ENCODE data around the gene RNF220.

Gene RNF220

DNA sequence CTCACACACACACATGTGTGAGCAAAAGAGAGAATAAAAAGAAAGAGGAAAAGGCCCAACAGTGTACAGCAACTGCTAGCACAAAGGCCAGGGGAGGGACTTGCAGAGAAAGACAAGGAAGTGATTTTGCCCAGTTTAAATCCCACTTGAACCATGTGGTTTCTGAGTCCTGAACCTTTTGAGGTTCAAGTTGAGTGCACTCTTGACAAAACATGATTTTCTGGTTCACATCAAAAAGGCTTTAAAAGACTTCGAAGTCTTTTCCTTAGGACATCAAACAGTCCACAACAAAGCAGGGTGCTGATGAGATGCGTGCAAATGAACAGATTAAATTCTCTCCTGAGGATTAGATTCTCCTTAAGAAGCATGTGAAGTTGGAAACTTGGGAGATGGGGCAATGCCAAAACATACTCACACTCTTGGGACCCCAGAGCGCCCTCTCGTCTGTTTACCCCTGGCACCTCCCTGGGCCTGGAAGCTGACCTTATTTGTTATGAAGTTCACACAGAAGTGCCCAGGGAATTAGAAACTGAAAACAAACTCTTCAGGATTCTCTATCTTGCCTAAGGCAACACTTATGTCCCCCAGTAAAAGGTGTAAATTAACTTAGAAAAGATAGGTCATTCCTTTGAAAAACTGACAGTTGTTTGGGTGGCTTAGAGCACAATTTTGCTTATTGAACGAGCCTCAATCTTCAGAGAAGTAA is 31.5 kb downstream of the RNF220 start:
- DNase-seq, result no peak

- no peak for DNase-seq
Measured at GRCh38 chr1:44437107-44437716, 32.2 kb downstream of the RNF220 start.

DNA sequence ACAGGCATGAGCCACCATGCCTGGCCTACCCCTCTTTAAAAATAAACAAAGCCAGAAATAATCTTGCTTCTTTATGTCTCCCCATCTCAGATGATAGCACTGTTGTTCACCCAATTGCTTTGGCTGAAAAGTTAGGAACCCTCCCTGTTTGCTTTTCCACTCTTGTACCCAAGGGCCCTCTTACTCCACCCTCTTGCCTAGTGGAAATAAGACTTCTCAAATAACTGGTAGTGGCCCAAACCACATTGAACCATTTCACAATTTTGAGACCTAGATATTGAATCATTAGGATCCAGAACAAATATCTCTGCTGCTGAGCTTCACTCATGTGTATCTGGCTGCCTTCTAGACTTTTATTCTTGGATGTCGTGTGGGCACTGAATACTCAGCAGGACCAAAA is 37.7 kb downstream of the RNF220 start:
- no peak for DNase-seq

DNA sequence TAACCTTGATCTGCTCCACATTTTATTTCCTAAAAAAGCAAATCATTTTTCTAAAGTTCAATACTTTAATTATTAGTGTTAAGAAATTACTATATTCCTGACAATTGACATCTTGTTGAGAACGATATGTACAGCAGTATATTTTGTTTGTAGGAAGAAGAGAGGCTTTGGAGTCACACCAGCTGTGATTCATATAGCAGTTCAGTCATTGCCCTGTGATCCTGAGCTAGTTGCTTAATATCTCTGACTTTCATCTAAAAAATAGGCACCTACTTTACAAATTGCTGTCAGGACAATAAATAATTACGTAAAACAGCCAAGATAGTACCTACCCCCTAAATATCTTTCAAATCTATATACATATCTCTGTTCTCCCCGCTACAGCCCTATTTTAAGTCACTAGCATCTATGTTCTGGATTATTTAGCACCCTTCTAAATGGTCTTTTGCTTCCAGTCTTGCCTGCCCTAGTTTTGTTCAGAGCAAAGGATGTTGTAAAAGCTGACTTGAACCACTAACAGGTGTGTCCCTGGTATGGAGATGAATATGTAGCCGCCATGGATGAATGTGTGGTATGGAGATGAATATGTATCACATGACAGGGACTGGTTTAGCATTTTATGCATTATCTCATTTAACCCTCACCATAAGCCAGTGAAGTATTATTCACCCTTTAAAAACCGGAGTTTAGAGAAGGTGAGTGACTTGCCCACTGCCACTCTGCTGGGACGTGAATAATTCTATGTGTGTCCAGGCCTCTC is 42.2 kb downstream of the RNF220 start:
- DNase-seq, result no peak

- DNase-seq, result no peak
Measured at GRCh38 chr1:44453798-44454349, 48.8 kb downstream of the RNF220 start.

GRCh38 chr1:44454704-44455103 is 49.6 kb downstream of the RNF220 start:
- DNase-seq, result no peak

GRCh38 chr1:44460107-44460882 is 55.2 kb downstream of the RNF220 start:
- no peak for DNase-seq

DNA sequence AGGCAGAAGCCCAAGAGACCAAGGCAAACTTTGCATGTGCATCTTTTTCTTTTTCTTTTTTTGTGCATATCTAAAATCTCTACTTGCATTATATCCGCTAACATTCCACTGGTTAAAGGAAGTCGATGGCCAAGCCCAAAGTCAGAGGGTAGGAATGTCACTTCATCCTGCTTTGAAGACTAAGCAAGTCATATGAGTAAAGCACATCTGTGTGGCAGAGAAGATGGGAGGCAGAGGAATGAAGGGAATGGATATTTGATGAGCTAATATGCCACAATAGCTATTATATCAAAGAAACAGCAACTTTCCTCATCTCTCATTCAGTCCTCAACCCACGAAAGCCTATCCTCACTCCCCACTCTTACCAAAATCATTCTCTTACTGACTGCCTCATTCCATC is 59.3 kb downstream of the RNF220 start:
- DNase-seq, result no peak

GRCh38 chr1:44467566-44467965 is 62.5 kb downstream of the RNF220 start:
- DNase-seq, result peak; percentile 62

GRCh38 chr1:44471911-44472453 is 66.9 kb downstream of the RNF220 start:
- DNase-seq, result no peak

GRCh38 chr1:44472620-44473525 is 67.8 kb downstream of the RNF220 start:
- no peak for DNase-seq

DNA sequence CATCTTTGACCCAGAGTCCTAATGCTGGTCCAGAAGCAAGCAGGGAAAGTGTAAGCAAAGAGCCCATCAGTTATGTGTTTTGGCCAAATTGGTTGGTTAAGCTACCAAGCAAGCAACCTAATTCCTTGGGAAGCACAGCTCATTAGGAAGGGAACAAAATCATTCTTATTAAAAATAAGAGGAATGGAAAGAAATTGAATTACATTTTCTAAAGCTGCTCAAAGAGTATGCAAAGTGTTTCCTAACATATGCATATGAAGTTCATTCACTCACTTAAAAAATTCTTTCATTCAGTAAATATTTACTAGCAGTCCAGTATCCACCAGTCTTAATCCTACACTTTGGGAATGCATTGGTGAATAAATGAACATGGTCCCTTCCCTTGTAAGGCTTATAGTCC is 71.8 kb downstream of the RNF220 start:
- DNase-seq, result no peak

- no peak for DNase-seq
Measured at GRCh38 chr1:44481701-44482100, 76.6 kb downstream of the RNF220 start.

- no peak for DNase-seq
Measured at GRCh38 chr1:44483089-44483874, 78.2 kb downstream of the RNF220 start.

- no peak for DNase-seq
Measured at GRCh38 chr1:44484155-44484688, 79.2 kb downstream of the RNF220 start.

GRCh38 chr1:44485229-44485933 is 80.3 kb downstream of the RNF220 start:
- DNase-seq, result no peak

GRCh38 chr1:44485934-44486460 is 80.9 kb downstream of the RNF220 start:
- no peak for DNase-seq

DNA sequence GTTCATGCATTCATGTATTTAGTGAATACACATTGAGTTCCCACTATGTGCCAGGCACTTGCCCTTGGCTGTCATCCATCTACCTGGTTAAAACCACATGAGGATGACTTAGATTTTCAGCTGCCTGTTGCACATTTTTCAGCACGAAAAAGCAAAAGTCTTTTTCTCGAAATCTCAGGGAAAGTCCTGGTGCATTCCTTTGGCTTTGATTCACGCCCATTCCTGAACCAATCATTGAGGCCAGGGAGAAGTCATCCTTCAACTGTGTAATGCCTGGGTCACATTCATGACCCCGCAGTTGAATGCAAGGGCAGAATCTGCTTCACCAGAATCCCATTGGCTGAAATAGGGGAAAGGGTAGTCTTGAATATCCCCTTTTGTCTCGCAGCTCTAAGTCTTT is 84.4 kb downstream of the RNF220 start:
- DNase-seq, result no peak

DNA sequence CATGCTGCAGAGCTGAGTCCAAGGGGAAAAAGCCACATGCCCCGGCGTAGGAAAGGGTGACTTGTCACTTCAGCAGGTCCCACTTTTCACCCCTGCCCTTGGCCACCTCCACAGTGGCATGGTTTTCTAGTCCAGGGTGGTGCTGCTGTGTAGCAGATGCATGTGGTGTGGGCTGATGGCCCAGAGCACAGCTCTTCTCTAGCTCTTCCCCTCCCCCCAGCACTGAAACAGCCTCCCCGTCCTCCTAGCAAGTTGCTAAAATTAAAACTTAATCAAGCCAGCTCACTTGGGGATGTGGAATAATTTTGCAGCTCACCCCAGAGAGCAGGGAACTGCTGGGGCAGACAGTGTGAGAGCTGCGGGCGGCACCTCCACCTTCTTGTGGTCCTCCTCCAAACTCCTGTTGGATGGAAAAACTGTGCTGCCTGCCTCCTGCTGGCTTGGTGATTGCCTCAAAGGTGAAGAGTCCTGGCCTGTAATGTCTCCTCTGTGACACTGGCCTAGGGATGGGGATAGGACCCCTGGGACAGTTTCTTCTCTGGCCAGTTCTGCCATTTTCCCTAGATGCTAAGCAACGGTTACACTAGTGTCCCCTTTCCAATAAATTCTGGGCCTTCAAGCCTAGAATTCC is 91.6 kb downstream of the RNF220 start:
- DNase-seq, result no peak

Data from femur (tissue), 1 donor.